Panc1 (cell line): ENCODE data around the gene MYO16.

ENCODE experiments used
- CTCF ChIP-seq: fragments of 450-650 bp; IDR thresholded peaks from 2 replicates; pipeline ENCODE4 v1.5.1; 2017; ENCODE audit warnings: mild to moderate bottlenecking
- POLR2AphosphoS5 ChIP-seq: IDR thresholded peaks from 2 replicates; pipeline ENCODE4 v1.6.1; 2012; ENCODE audit warnings: mild to moderate bottlenecking, low read depth, low read length, moderate library complexity
- REST ChIP-seq, 2 experiments: IDR thresholded peaks; 2 replicates each; pipeline ENCODE4 v1.6.1; 2011 to 2012; ENCODE audit warnings: low read depth in 2 of 2, control low read depth in 1 of 2, low read length in 1 of 2, mild to moderate bottlenecking in 1 of 2, moderate library complexity in 1 of 2; ENCODE audit not compliant: insufficient read depth in 1 of 2
- SIN3A ChIP-seq: IDR thresholded peaks from 2 replicates; pipeline ENCODE4 v1.6.1; 2012; ENCODE audit warnings: low read depth, mild to moderate bottlenecking, low read length, moderate library complexity, borderline replicate concordance; ENCODE audit not compliant: insufficient read depth
- TCF7L2 ChIP-seq: IDR thresholded peaks from 2 replicates; pipeline ENCODE4 v1.6.1; 2011; ENCODE audit warnings: mild to moderate bottlenecking, low read depth, low read length, inconsistent platforms

- no peak for TF ChIP-seq CTCF
- TF ChIP-seq POLR2AphosphoS5, result no peak
- TF ChIP-seq SIN3A, result no peak
- no peak for TF ChIP-seq REST (IDR thresholded peaks at IDR 0.05; ENCODE audit: insufficient read depth in 1 of 2, low read depth in 2 of 2, low read length in 1 of 2)
- no peak for TF ChIP-seq TCF7L2
Measured at GRCh38 chr13:109126891-109127641, 497.7 kb downstream of the MYO16 start.
